M059J (cell line): ENCODE data around the gene CEL. TPM values are rescaled to one million over a fixed set of nuclear protein-coding genes. Genes with fewer than 3 reads are reported as not detected.

ENCODE experiments used
- DNase-seq: peaks from one replicate; pipeline ENCODE4 v3.0.0-alpha.2; 2012; ENCODE audit warnings: low read depth
- total RNA-seq: library from RNA; depleted of rRNA; stranded (reverse); fragments of >200 nt; shearing (Covaris generic); gene quantifications from 2 replicates; pipeline ENCODE4 v1.2.3, GENCODE V29; 2014; rRNA removed

The CEL gene
- total RNA-seq, 1 experiment from 2014 or later, result 0.39 TPM

DNA sequence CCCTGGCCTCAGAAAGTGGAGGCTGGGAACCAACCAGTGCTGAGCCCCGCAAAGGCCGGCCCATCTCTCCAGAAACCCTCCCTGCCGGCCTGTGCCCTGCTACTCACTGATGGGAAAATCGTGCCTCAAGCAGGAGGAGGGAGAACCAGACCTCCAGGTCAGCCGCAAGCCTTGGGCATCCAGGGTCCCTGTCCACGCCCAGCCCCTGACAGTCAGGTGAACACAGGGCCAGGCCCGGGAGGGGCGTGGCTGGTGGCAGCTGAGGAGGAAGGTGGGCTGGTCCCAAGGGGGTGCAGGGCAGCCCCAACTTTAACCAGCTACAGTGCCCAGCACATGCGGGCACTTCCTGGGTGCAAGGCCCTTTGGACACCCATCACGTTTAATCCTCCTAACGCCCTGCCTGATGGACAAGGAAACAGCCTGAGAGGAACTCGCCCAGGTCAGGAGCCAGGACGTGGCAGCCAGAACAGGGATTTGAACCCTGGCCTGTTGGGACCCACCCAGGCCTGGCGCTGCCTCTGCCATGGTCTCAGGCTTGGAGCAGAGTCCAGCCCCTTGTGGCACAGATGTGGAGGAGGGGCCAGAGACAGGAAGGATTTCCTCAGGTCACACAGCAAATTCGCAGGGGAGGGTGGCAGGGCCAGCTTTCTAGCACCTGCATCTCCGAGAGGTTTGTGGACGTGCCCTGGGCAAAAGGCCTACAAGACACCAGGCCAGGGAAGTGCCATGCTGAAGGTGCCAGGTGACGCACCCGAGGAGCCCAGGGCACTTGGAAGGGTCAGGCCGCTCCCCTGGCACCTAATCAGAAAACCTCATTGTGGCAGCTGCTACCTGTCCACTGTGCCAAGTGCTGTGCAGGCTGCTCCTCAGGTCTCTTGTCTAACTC lies 54.8 kb downstream of the CEL start:
- no peak for DNase-seq

DNA sequence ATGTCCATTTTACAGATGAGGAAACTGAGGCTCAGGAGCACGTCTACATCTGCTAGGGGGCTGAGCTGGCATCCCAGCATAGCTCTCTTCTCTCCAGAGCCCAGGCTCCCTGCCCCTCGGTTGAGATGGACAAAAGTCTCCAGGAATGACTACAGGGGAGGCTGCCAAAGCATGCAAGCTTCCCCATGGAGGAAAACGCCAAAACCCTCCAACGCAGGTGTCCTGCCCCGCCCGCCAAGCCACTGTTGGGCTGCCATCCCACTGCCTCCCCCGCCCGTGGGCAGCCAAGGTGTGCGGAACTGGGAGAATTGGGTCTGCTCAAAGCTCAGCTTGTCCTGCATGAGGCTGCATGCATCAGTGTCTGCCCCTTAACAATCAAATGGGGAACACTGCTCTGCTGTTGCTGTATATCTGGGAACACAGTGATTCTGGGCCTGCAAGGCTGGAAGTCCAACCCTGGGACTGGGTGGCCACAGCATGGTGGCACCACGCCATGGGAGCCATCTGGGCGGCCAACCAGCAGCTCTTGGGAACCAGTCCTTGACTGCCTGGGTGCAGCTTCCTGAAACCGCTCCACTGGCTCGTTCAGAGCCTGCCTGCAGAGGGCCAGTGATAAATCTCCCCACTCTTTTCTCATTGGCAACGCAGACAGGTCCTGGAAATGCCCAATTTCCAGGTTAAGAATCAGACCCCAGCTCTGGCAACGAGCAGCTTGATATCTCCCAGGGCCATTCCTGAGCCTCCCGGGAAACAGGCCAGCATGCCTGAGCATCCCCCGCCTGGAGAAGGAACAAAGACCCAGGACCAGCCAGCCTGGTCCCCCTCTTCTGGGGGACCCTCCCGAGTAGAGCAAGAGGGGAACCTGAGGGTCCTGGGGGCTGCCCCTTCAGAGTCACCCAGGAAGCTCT lies 55.7 kb downstream of the CEL start:
- DNase-seq, result peak; percentile 62

DNA sequence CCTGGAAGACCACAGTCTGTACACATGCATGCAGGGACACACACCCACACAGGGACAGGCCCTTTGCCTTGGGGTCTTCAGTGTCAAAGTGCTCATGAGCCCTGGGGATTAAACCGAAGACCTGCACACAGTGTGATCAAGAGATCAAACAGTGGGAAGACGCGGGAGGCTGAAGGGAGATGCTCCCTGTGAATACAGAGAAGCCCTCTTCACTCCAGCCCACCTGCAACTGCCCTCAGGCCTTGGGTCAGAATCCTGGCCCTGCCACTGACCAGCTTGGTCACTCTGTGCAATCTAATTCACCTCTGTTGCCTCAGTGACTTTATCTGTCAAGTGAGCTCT lies 56.4 kb downstream of the CEL start:
- no peak for DNase-seq

DNA sequence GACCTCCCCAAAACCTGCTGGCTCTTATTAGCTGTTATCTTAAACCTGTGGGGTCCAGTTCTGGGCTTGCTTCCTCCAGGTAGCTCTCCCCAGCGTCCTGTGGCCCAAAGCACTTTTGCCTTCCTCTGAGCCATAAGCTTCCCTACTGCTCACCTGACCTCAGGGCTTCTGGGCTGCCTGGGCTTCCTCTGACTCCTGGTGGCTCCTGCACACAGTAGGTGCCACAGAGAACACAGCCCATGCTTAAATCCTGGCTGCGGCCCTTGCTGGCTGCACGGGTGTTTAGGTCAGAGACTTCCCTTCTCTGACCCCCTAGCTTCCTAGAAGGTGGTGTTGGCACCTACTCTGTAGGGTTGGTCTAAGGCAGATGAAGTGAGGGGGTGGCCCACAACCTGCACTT lies 56.8 kb downstream of the CEL start:
- no peak for DNase-seq

DNA sequence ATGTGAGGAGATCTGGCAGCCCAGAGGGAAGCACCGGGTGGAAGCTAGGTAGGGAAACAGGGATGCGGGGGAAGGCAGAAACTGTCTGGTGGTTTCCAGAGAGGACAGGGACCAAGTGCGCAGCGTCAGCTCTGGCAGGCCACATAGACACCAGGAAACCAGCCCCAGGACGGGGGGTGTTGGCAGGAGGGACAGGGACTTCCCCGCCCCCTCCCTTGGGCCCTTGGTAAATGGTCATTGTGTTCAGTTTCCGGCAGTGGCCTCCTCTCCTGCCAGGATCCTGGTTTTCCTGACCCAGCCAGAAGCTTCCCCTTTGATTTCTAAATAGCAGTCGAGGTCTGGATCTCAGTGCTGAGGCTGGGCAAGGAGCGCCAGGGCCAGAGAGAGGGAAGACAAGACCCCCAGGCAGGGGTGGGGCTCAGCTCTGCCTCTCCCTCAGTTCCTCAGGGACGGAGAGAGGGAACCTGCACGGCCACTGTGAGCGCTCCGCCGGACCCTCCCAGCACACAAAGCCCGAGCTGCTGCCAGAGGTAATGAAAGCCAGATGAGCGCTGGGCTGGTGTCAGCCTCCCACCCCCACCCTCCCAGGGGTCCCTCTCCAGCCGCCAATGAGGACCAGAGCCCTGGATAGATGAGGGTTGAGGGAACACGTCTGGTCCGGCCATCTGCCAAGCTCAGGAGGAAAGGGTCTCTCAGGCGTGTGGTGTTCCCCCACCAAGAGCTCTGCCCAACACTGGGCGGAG lies 57.5 kb downstream of the CEL start:
- no peak for DNase-seq

DNA sequence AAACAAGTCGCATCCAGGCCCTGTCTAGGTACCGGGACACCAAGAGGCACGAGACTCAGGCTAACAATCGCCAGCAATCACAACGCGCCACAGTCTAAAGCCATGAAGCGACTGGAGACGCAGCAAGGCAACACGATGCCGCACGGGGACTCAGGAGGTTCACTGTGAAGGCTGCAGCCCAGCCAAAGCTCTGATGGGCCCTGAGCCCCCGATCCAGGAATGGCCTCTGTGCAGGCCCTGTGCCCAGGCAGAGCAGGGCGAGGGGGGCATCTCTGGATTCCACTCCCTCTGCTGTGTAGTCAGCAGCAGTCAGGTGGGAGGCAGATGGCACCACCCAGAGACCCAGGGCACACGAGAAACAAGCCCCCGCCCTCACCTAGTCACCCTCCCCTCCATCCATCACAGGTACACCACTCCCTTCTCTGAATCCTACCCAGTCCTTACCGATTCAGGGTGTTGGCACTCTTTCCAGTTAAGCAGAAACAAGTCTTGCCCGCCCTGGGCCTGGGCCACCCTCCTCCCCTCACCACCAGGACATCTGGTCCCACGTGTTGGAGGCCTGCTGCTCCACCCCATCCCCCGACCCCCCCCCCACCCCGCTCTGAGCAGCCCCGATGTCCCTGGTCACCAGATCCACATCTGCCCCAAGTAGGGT lies 58.2 kb downstream of the CEL start:
- DNase-seq, result no peak

DNA sequence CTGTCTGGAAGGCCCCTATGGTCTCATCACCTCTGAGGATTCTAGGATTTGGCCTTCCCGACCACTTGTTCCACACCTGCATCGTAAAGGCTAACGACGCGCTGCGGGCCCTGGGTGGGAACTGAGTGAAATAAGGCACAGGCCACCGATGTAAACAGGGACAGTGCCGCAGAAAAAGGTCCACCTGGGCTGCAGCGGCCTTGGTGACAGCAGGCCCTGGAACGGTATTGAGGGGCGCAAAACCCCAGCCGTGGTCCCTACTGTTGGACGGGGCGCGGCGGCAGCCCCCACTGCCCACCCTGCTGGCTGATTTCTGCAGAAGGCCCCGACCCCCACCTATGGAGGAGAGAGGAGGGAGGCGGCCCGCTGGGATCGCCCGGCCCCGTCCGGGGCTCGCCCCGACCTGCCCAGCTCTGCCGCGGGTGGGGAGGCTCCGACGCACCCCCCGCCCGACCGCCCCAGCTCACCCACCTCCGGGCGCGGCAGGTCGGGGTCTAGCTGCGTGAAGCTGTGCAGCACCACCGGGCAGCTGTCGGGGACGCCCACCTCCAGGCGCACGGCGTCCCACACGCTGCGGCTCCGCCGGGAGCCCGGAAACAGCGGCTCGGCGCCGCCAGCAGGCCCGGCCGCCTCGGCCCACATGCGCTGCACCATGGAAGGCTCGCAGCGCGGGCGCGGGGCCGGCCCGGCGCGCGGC lies 58.9 kb downstream of the CEL start:
- no peak for DNase-seq

Other genes with a start within 250 kb of the CEL start
- 0.34 TPM in 1 of 2 replicates, not detected in the other for gene AK8, start 183.7 kb upstream of the CEL start, total RNA-seq
- 0.91 and 3.0 TPM in 2 replicates for gene SPACA9, start 183.1 kb upstream of the CEL start, total RNA-seq
- gene TSC1, start 117.4 kb upstream of the CEL start, total RNA-seq, result 21.7 and 29.4 TPM in 2 replicates
- gene GFI1B, start 83.3 kb upstream of the CEL start, total RNA-seq, result 0.30 TPM in 1 of 2 replicates, not detected in the other
- gene GTF3C5, start 31.0 kb upstream of the CEL start, total RNA-seq, result 53.7 and 81.1 TPM in 2 replicates
- gene RALGDS, start 59.3 kb downstream of the CEL start, total RNA-seq, result 6.1 and 11.8 TPM in 2 replicates
- gene GBGT1, start 101.9 kb downstream of the CEL start, total RNA-seq, result 0.05 and 0.44 TPM in 2 replicates
- not detected in 2 replicates for gene OBP2B, start 147.3 kb downstream of the CEL start, total RNA-seq
- gene ABO, start 213.2 kb downstream of the CEL start, total RNA-seq, result not detected in 2 replicates